Suppressor macrophage treated with lipopolysaccharide for 1 hour (primary cell): ENCODE results near the gene DAP.

ENCODE experiments used
- DNase-seq, 3 donors: peaks; one replicate each; pipeline ENCODE4 v3.0.0-alpha.2; 2020 to 2022

DAP gene

GRCh38 chr5:10688651-10689171, 72.3 kb downstream of the DAP start:
- DNase-seq: no peak

- DNase-seq: no peak
Observed at GRCh38 chr5:10686890-10687289, 74.1 kb downstream of the DAP start.

GRCh38 chr5:10685115-10685521, 75.9 kb downstream of the DAP start:
- DNase-seq: peak in 1 of 3 donors; percentile 22

GRCh38 chr5:10684303-10685086, 76.5 kb downstream of the DAP start:
- no peak for DNase-seq

- no peak for DNase-seq
Observed at GRCh38 chr5:10682801-10683525, 78.1 kb downstream of the DAP start.

- peak; percentile 44 to 75 (median 68) for DNase-seq
Observed at GRCh38 chr5:10681731-10682679, 79.0 kb downstream of the DAP start.

- peak in 1 of 3 donors; percentile 21 for DNase-seq
Observed at GRCh38 chr5:10680876-10681481, 80.1 kb downstream of the DAP start.

- no peak for DNase-seq
Observed at GRCh38 chr5:10679336-10679988, 81.6 kb downstream of the DAP start.

- DNase-seq: no peak
Observed at GRCh38 chr5:10678244-10678643, 82.8 kb downstream of the DAP start.

GRCh38 chr5:10677533-10677932, 83.5 kb downstream of the DAP start:
- no peak for DNase-seq

- DNase-seq: no peak
Observed at GRCh38 chr5:10676946-10677345, 84.1 kb downstream of the DAP start.

- DNase-seq: no peak
Observed at GRCh38 chr5:10676224-10676623, 84.8 kb downstream of the DAP start.

- no peak for DNase-seq
Observed at GRCh38 chr5:10675177-10675700, 85.8 kb downstream of the DAP start.

- no peak for DNase-seq
Observed at GRCh38 chr5:10674582-10674981, 86.5 kb downstream of the DAP start.

GRCh38 chr5:10674096-10674495, 86.9 kb downstream of the DAP start:
- no peak for DNase-seq

GRCh38 chr5:10673407-10673806, 87.6 kb downstream of the DAP start:
- no peak for DNase-seq

GRCh38 chr5:10673017-10673389, 88.0 kb downstream of the DAP start:
- DNase-seq: no peak

- DNase-seq: no peak
Observed at GRCh38 chr5:10672146-10673016, 88.7 kb downstream of the DAP start.

- DNase-seq: peak; percentile 61 to 80 (median 80)
Observed at GRCh38 chr5:10671041-10672008, 89.7 kb downstream of the DAP start.
